Retina (tissue), 1 donor: ENCODE data around the gene SIGLEC15.
"Not testable (repeated sequence)": the region's sequence is repeated elsewhere in the genome, so short reads cannot be mapped to it uniquely, and the experiment has no call there.

ENCODE experiments used
- DNase-seq: peaks from one replicate; pipeline ENCODE4 v3.0.0-alpha.2; 2016

SIGLEC15 gene

GRCh38 chr18:45825258-45826044, at the start of gene SIGLEC15:
SIGLEC15 (plus strand) TSS chr18:45825675; CDS start chr18:45825729, 54 bp downstream.
- no peak for DNase-seq

- DNase-seq = no peak
Observed at GRCh38 chr18:45775743-45776142, 49.7 kb upstream of the SIGLEC15 start.

GRCh38 chr18:45777393-45777792, 48.1 kb upstream of the SIGLEC15 start:
- DNase-seq = no peak

- DNase-seq = no peak
Observed at GRCh38 chr18:45780568-45780967, 44.9 kb upstream of the SIGLEC15 start.

GRCh38 chr18:45782662-45783061, 42.8 kb upstream of the SIGLEC15 start:
- DNase-seq = no peak

- DNase-seq = no peak
Observed at GRCh38 chr18:45783097-45784075, 42.1 kb upstream of the SIGLEC15 start.

GRCh38 chr18:45785134-45785533, 40.3 kb upstream of the SIGLEC15 start:
- DNase-seq = no peak

- no peak for DNase-seq
Observed at GRCh38 chr18:45786941-45787340, 38.5 kb upstream of the SIGLEC15 start.

GRCh38 chr18:45787346-45787745, 38.1 kb upstream of the SIGLEC15 start:
- no peak for DNase-seq

GRCh38 chr18:45788861-45789260, 36.6 kb upstream of the SIGLEC15 start:
- no peak for DNase-seq

- DNase-seq = no peak
Observed at GRCh38 chr18:45792506-45793263, 32.8 kb upstream of the SIGLEC15 start.

- no peak for DNase-seq
Observed at GRCh38 chr18:45793264-45793965, 32.1 kb upstream of the SIGLEC15 start.

GRCh38 chr18:45801416-45802004, 24.0 kb upstream of the SIGLEC15 start:
- DNase-seq = no peak

GRCh38 chr18:45802814-45803492, 22.5 kb upstream of the SIGLEC15 start:
- DNase-seq = no peak

GRCh38 chr18:45805551-45805950, 19.9 kb upstream of the SIGLEC15 start:
- DNase-seq = no peak

GRCh38 chr18:45806226-45806625, 19.2 kb upstream of the SIGLEC15 start:
- DNase-seq = no peak

- DNase-seq = not testable (repeated sequence)
Observed at GRCh38 chr18:45807144-45807543, 18.3 kb upstream of the SIGLEC15 start.

GRCh38 chr18:45814733-45815132, 10.7 kb upstream of the SIGLEC15 start:
- not testable (repeated sequence) for DNase-seq

- DNase-seq = no peak
Observed at GRCh38 chr18:45817543-45817942, 7.9 kb upstream of the SIGLEC15 start.

GRCh38 chr18:45818765-45819164, 6.7 kb upstream of the SIGLEC15 start:
- DNase-seq = not testable (repeated sequence)

- DNase-seq = no peak
Observed at GRCh38 chr18:45820106-45820745, 5.2 kb upstream of the SIGLEC15 start.
